HepG2 (cell line): ENCODE results near the gene SIN3A. TPM values are rescaled to one million over a fixed set of nuclear protein-coding genes. Genes with fewer than 3 reads are reported as not detected.

Experiments used
- ATAC-seq: fragments of 200-7000 bp; cut with Tn5 transposase; 3 replicates; pipeline ENCODE4 v1.9.1; 2020; ENCODE audit warnings: mild to moderate bottlenecking, moderate library complexity
- BruUV-seq: library from RNA; stranded (reverse); fragments of 400-500 nt; replicated peaks from 2 replicates; lab custom pipeline; 2021; lab: Mats Ljungman, UMichigan
- CTCF ChIA-PET: fragments of 300-600 bp; formaldehyde crosslinking; extraction: SDS; loops from one replicate; lab custom pipeline; 2021; ENCODE audit warnings: low total read pairs, inconsistent platforms, low intra/inter-chr PET ratio; lab: Yijun Ruan, JAX
- POLR2A ChIA-PET: fragments of 350-600 bp; sonication (Branson Sonifier 250); formaldehyde crosslinking; loops from one replicate; lab custom pipeline; 2020; ENCODE audit warnings: antibody characterized with exemption, inconsistent platforms; lab: Yijun Ruan, JAX
- DNase-seq: peaks from one replicate; pipeline ENCODE4 v3.0.0-alpha.2; 2015; ENCODE audit warnings: low spot score
- FAIRE-seq: peaks from 3 replicates; lab custom pipeline; 2011; peaks lifted over from hg19 to GRCh38; lab: Jason Lieb, UNC
- H2AFZ ChIP-seq: one replicate; pipeline ENCODE4 v1.6.1; 2011; ENCODE audit warnings: low read length, inconsistent platforms
- H3K27ac ChIP-seq: fragments of 300-600 bp; 3 replicates; pipeline ENCODE4 v1.8.0; 2011; ENCODE audit warnings: mixed run types, mild to moderate bottlenecking, mixed read lengths, low read length, inconsistent platforms; ENCODE audit not compliant: insufficient read depth; ENCODE audit errors: extremely low read length
- H3K27me3 ChIP-seq, 2 experiments: fragments of 200-600 bp in 1 of 2; 2 replicates in 1 of 2; 3 replicates in 1 of 2; pipeline versions ENCODE4 v1.6.0 to v1.8.0; 2011; ENCODE audit warnings: low read length in 2 of 2, mild to moderate bottlenecking in 2 of 2, moderate library complexity in 2 of 2, inconsistent platforms in 1 of 2; ENCODE audit not compliant: insufficient read depth in 2 of 2, control insufficient read depth in 1 of 2
- H3K36me3 ChIP-seq, 2 experiments: fragments of 200-600 bp in 1 of 2; replicated peaks in 1 of 2; 2 replicates in 1 of 2; 3 replicates in 1 of 2; pipeline versions ENCODE4 v1.5.1 to v1.8.0; 2011; ENCODE audit warnings: low read length in 2 of 2, inconsistent platforms in 1 of 2; ENCODE audit not compliant: insufficient read depth in 2 of 2, control insufficient read depth in 1 of 2
- H3K4me1 ChIP-seq: 2 replicates; pipeline ENCODE4 v1.5.1; 2012; ENCODE audit warnings: low read length, inconsistent platforms; ENCODE audit not compliant: insufficient read depth
- H3K4me2 ChIP-seq: 2 replicates; pipeline ENCODE4 v1.6.0; 2011; ENCODE audit warnings: low read depth, low read length, inconsistent platforms
- H3K4me3 ChIP-seq, 3 experiments: fragments of 200-600 bp in 1 of 3; sonication (generic), shearing (Covaris generic) in 1 of 3; replicated peaks in 1 of 3; 2 replicates each; pipeline ENCODE4 v1.5.1; 2011 to 2016; ENCODE audit warnings: low read length in 3 of 3, inconsistent platforms in 2 of 3, low read depth in 2 of 3, mild to moderate bottlenecking in 2 of 3, control low read depth in 1 of 3, mixed read lengths in 1 of 3; ENCODE audit not compliant: insufficient read depth in 1 of 3
- H3K79me2 ChIP-seq: one replicate; pipeline ENCODE4 v1.6.1; 2011; ENCODE audit warnings: low read length, inconsistent platforms; ENCODE audit not compliant: insufficient read depth
- H3K9ac ChIP-seq: 2 replicates; pipeline ENCODE4 v1.6.0; 2011; ENCODE audit warnings: mild to moderate bottlenecking, low read depth, low read length, inconsistent platforms; ENCODE audit not compliant: insufficient read depth
- H3K9me3 ChIP-seq: 2 replicates; pipeline ENCODE4 v1.5.1; 2012; ENCODE audit warnings: mild to moderate bottlenecking, low read length
- H4K20me1 ChIP-seq: 2 replicates; pipeline ENCODE4 v1.6.0; 2011; ENCODE audit warnings: inconsistent platforms, mild to moderate bottlenecking, low read length, moderate library complexity; ENCODE audit not compliant: insufficient read depth
- EEA1 ChIP-seq: sonication (generic); formaldehyde crosslinking; IDR thresholded peaks from 2 replicates; pipeline ENCODE4 v1.5.1; 2020; ENCODE audit warnings: mild to moderate bottlenecking, missing genetic modification reagents, borderline replicate concordance
- HNRNPL ChIP-seq: fragments of 200-400 bp; formaldehyde crosslinking; IDR thresholded peaks from 2 replicates; pipeline ENCODE4 v1.6.1; 2017; ENCODE audit warnings: mild to moderate bottlenecking, low read depth, low read length
- NFRKB ChIP-seq: fragments of 450-650 bp; IDR thresholded peaks from 2 replicates; pipeline ENCODE4 v1.6.1; 2017
- SNAPC2 ChIP-seq: sonication (generic); formaldehyde crosslinking; IDR thresholded peaks from 2 replicates; pipeline ENCODE4 v1.8.1; 2022; ENCODE audit warnings: mild to moderate bottlenecking, missing genetic modification reagents
- ZBTB8A ChIP-seq: sonication (generic); formaldehyde crosslinking; IDR thresholded peaks from 2 replicates; pipeline ENCODE4 v1.4.0; 2020; ENCODE audit warnings: mild to moderate bottlenecking, low read depth, missing genetic modification reagents, borderline replicate concordance
- ZC3H4 ChIP-seq: sonication (generic); formaldehyde crosslinking; IDR thresholded peaks from 2 replicates; pipeline ENCODE4 v1.4.0; 2020; ENCODE audit warnings: missing genetic modification reagents, borderline replicate concordance
- ZFP37 ChIP-seq: sonication (generic); formaldehyde crosslinking; IDR thresholded peaks from 2 replicates; pipeline ENCODE4 v1.4.0; 2020; ENCODE audit warnings: missing genetic modification reagents, borderline replicate concordance
- ZNF383 ChIP-seq: sonication (generic); formaldehyde crosslinking; IDR thresholded peaks from 2 replicates; pipeline ENCODE4 v1.4.0; 2020; ENCODE audit warnings: missing genetic modification reagents, mild to moderate bottlenecking, borderline replicate concordance
- ZNF530 ChIP-seq: sonication (generic); formaldehyde crosslinking; IDR thresholded peaks from 2 replicates; pipeline ENCODE4 v1.5.0; 2020; ENCODE audit warnings: low read depth, mild to moderate bottlenecking, missing genetic modification reagents
- ZNF781 ChIP-seq: sonication (generic); formaldehyde crosslinking; IDR thresholded peaks from 2 replicates; pipeline ENCODE4 v1.5.1; 2020; ENCODE audit warnings: borderline replicate concordance, mild to moderate bottlenecking, missing genetic modification reagents; ENCODE audit errors: not compliant biosample characterization
- WGBS: methylation state at CpG from one replicate; pipeline ENCODE4 v1.1.6; 2017; ENCODE audit warnings: low lambda C conversion rate; 5-methylcytosine and 5-hydroxymethylcytosine counted together
- in situ Hi-C: cut with HindIII; loops from 2 replicates; pipeline ENCODE4 v1.10.0; 2017; ENCODE audit warnings: low pct_unique_long_range_greater_than_20kb; ENCODE audit not compliant: extremely low pct_ligation_motif_present
- intact Hi-C: fragments of 100-400 bp; cut with micrococcal nuclease; formaldehyde crosslinking; loops from one replicate; pipeline ENCODE4 v1.10.0; 2022; ENCODE audit not compliant: unreplicated experiment
- polyA plus RNA-seq, 8 experiments: library from polyadenylated mRNA; depleted of rRNA in 3 of 8; stranded (reverse) in 7 of 8; unstranded in 1 of 8; fragments of >200 nt; fragmentation: Illumina TruSeq in 4 of 8; extraction: Trizol in 4 of 8; gene quantifications; 2 replicates each; pipeline versions ENCODE4 v1.2.1 to v1.2.3, GENCODE V29; 2011 to 2016; ENCODE audit warnings: low read depth in 4 of 8, missing spikeins in 1 of 8, mixed read lengths in 1 of 8; ENCODE audit not compliant: insufficient read depth in 1 of 8
- total RNA-seq, 5 experiments: library from RNA; depleted of rRNA; stranded (reverse); fragments of >200 nt; fragmentation: Illumina TruSeq; extraction: Trizol; gene quantifications; 2 replicates each; pipeline ENCODE4 v1.2.3, GENCODE V29; 2016; ENCODE audit warnings: low read depth in 1 of 5
- TF ChIP-seq, protein P1 (sequence below): sonication (generic); formaldehyde crosslinking; IDR thresholded peaks from 2 replicates; pipeline ENCODE4 v1.5.1; 2020; ENCODE audit warnings: missing genetic modification reagents, mild to moderate bottlenecking, borderline replicate concordance
- TF ChIP-seq, protein P2 (sequence below): sonication (generic); formaldehyde crosslinking; IDR thresholded peaks from 2 replicates; pipeline ENCODE4 v1.5.0; 2020; ENCODE audit warnings: mild to moderate bottlenecking, missing genetic modification reagents, moderate library complexity

Gene SIN3A
- total and polyA plus RNA-seq, 2 of the 13 experiments (the other 11 are each of a cell fraction or from before 2014, with no cell fraction given), result 16.1 to 28.1 TPM

DNA sequence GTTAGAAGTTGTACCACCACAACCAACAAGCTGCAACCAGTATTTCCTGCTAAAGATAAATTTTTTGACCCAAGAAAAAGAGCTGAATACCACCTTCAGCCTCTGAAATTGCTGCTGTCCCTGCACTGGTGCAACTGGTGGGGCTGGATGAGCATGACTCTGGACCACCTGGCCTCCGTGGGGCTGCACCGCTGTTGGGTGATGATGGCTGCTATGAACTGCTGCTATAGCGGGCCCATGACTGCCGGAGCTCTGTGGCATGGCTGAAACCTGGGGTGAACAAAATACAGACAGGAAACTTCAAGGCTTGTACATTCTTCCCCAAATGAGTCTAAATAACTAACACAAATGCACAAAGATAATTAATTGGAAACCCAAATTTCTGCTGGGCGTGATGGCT, 28.9 kb downstream of the SIN3A start:
- Histone ChIP-seq H3K79me2 (no peaks in the 10 kb centered on the region), H2AFZ (no peak overlapping the region), H3K4me1 (no peaks in the 10 kb centered on the region), H3K36me3 (peaks cover 4 to 58% of the 10 kb centered on the region in 2 experiments), H3K9ac (no peak overlapping the region), H3K27me3 (no peaks in the 10 kb centered on the region), H3K9me3 (no peaks in the 10 kb centered on the region), H3K27ac (no peak overlapping the region), H3K4me3 (no peak overlapping the region), H3K4me2 (no peak overlapping the region), H4K20me1 (no peaks in the 10 kb centered on the region)
- FAIRE-seq, result no peak
- DNase-seq, result no peak
- 96% methylated on average over 3 of the region's 5 CpGs for WGBS
- ChIA-PET CTCF (no interaction called here), POLR2A (no interaction called here)
- in situ Hi-C loops (no loop called here), intact Hi-C loops (no loop called here)
- TF ChIP-seq HNRNPL, result no peak
- TF ChIP-seq ZBTB8A (CRISPR knock-in tag), result no peak
- no peak for TF ChIP-seq EEA1
- TF ChIP-seq, protein P1, sequence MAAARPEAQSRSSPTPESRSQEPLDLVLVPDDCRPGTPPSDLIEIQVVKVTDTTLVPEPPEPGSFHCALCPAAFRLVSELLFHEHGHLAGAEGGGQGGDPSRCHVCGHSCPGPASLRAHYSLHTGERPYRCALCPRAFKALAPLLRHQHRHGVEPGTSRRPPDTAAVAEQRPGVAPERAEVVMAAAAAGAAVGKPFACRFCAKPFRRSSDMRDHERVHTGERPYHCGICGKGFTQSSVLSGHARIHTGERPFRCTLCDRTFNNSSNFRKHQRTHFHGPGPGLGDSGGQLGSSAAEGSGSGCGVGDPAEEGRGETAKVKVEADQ, result no peak
- no peak for TF ChIP-seq SNAPC2 (CRISPR knock-in tag)
- no peak for TF ChIP-seq NFRKB
- TF ChIP-seq ZFP37 (CRISPR knock-in tag), result no peak
- no peak for TF ChIP-seq ZNF530
- TF ChIP-seq ZNF383 (CRISPR knock-in tag), result no peak
- no peak for TF ChIP-seq ZC3H4 (CRISPR knock-in tag)
- TF ChIP-seq, protein P2, sequence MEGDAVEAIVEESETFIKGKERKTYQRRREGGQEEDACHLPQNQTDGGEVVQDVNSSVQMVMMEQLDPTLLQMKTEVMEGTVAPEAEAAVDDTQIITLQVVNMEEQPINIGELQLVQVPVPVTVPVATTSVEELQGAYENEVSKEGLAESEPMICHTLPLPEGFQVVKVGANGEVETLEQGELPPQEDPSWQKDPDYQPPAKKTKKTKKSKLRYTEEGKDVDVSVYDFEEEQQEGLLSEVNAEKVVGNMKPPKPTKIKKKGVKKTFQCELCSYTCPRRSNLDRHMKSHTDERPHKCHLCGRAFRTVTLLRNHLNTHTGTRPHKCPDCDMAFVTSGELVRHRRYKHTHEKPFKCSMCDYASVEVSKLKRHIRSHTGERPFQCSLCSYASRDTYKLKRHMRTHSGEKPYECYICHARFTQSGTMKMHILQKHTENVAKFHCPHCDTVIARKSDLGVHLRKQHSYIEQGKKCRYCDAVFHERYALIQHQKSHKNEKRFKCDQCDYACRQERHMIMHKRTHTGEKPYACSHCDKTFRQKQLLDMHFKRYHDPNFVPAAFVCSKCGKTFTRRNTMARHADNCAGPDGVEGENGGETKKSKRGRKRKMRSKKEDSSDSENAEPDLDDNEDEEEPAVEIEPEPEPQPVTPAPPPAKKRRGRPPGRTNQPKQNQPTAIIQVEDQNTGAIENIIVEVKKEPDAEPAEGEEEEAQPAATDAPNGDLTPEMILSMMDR (CRISPR knock-in tag), result no peak
- no peak for TF ChIP-seq ZNF781 (CRISPR knock-in tag)
- ATAC-seq, result no peak
- no TSS peak for BruUV-seq
